Measurements from ENCODE around the gene TFCP2L1. TPM values are rescaled to one million over a fixed set of nuclear protein-coding genes. Genes with fewer than 3 reads are reported as not detected.

TFCP2L1 gene
- total and polyA plus RNA-seq, 2 donors (not counting 3 experiments of a cell fraction or from before 2014, with no cell fraction given) = not detected

DNA sequence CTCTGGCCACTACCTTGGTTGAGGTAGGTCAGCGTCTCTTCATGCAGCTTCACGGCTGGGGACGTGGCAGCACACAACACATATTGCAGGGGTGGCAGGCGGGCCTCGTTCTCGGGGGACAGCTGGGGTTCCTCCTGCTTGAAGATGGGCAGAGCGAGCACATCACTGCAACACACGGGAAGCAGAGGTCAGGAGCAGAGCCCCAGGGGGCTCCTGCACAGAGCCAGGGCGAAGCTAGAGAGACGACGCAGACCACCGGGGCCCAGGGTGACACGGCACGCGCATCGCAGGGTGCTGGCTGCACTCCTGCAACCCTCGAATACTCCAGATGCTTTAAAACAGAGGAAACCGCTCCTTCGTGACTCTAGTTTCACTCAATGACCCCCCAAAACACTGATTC, 3.9 kb downstream of the TFCP2L1 start:
- no peaks in the 10 kb centered on the region for H3K79me2 ChIP-seq (ENCODE audit: control insufficient read depth, insufficient read depth, low read length)
- FAIRE-seq = no peak
- POLR2A ChIA-PET = no interaction called here

DNA sequence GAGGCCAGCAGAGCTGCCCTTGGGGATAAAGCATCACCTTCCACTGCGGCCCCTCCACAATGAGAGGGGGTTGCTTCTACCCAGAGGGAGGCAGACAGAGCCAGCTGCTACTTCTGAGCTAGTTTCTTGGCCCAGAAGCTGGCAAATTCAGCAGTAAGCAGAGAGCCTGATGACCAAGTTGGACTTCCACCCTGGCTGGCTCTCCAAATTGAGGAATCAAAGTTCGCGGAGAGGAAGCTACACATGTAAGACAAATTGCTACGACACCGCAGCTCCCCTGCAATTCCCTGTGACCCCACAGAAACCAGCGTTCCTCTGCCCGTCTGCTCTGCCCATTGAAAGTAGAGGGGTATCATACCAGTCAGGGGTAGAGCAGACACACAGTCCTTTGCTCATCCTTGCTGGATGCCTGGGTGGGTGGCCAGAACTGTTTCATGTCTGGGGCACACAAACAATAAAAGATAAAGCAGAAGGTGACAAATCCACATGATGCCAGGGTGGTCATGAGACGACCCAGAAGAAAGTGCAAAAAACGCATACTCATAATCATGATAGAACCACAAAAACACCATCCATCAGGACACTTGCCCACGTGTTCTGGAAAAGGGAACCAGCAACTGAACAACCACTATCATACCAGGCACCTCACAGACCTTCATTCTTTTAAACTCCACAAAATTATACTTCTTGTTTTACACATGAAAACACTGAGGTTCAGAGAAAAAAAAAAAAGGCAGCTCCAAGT, 5.4 kb downstream of the TFCP2L1 start:
- peaks cover 19 to 20% of the 10 kb centered on the region in 2 experiments for H3K27me3 ChIP-seq (ENCODE audit: control insufficient read depth in 2 of 2, insufficient read depth in 2 of 2, low read length in 2 of 2)
- no peak overlapping the region for H3K27ac ChIP-seq (ENCODE audit: insufficient read depth, low read depth, low read length)
- H3K36me3 ChIP-seq (ENCODE audit: control insufficient read depth in 2 of 2, extremely low read depth in 1 of 2, insufficient read depth in 2 of 2, low read length in 2 of 2) = no peaks in the 10 kb centered on the region
- H2AFZ ChIP-seq (ENCODE audit: low read depth, low read length) = no peak overlapping the region
- no TSS peak for BruUV-seq (replicated peaks)
- H3K79me2 ChIP-seq (ENCODE audit: control insufficient read depth, insufficient read depth, low read length) = no peaks in the 10 kb centered on the region
- H4K20me1 ChIP-seq (replicated peaks; ENCODE audit: control insufficient read depth, extremely low read depth, insufficient read depth, low read length) = no peaks in the 10 kb centered on the region
- H3K9me3 ChIP-seq (replicated peaks; ENCODE audit: control insufficient read depth, insufficient read depth, low read length) = no peaks in the 10 kb centered on the region
- POLR2A ChIA-PET = no interaction called here
- dilution Hi-C loops (cut with MboI; ENCODE audit: extremely low pct_ligation_motif_present, low sequenced_read_pairs) (no loop called here), intact Hi-C loops (cut with micrococcal nuclease) (no loop called here)
- CTCF ChIA-PET = interaction anchor here (1.5 kb wide), 1 partner anchor 8 kb away, joined by 3 read pairs; no protein-coding TSS in a partner anchor
- H3K4me3 ChIP-seq (replicated peaks in 1 of 3; ENCODE audit: insufficient read depth in 1 of 3, low read depth in 1 of 3, low read length in 3 of 3) = no peak overlapping the region
- TF ChIP-seq FOS (IDR thresholded peaks at IDR 0.05; ENCODE audit: borderline replicate concordance, insufficient read depth, low read length) (no peak), MYC (IDR thresholded peaks at IDR 0.05; ENCODE audit: low read depth, low read length) (no peak), POLR2A (IDR thresholded peaks at IDR 0.05; ENCODE audit: low read depth, low read length) (no peak), JUN (IDR thresholded peaks at IDR 0.05; ENCODE audit: borderline replicate concordance, insufficient read depth, insufficient read length, low read depth) (no peak), EZH2 (IDR thresholded peaks at IDR 0.05; ENCODE audit: borderline replicate concordance, low read depth, low read length, severe bottlenecking) (no peak), GATA2 (IDR thresholded peaks at IDR 0.05; ENCODE audit: insufficient read depth, insufficient read length, low read depth, low read length) (no peak), POLR2AphosphoS5 (IDR thresholded peaks at IDR 0.05; ENCODE audit: insufficient read depth, low read depth, low read length) (no peak)
- TF ChIP-seq, protein P1, sequence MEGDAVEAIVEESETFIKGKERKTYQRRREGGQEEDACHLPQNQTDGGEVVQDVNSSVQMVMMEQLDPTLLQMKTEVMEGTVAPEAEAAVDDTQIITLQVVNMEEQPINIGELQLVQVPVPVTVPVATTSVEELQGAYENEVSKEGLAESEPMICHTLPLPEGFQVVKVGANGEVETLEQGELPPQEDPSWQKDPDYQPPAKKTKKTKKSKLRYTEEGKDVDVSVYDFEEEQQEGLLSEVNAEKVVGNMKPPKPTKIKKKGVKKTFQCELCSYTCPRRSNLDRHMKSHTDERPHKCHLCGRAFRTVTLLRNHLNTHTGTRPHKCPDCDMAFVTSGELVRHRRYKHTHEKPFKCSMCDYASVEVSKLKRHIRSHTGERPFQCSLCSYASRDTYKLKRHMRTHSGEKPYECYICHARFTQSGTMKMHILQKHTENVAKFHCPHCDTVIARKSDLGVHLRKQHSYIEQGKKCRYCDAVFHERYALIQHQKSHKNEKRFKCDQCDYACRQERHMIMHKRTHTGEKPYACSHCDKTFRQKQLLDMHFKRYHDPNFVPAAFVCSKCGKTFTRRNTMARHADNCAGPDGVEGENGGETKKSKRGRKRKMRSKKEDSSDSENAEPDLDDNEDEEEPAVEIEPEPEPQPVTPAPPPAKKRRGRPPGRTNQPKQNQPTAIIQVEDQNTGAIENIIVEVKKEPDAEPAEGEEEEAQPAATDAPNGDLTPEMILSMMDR (IDR thresholded peaks at IDR 0.05; ENCODE audit: extremely low read depth in 1 of 2, insufficient read depth in 1 of 2, low read depth in 1 of 2, low read length in 2 of 2) = no peak
- TF ChIP-seq, protein P2, sequence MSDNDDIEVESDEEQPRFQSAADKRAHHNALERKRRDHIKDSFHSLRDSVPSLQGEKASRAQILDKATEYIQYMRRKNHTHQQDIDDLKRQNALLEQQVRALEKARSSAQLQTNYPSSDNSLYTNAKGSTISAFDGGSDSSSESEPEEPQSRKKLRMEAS (IDR thresholded peaks at IDR 0.05; ENCODE audit: insufficient read depth, insufficient read length) = no peak
- no peaks in the 10 kb centered on the region for H3K9me1 ChIP-seq (replicated peaks; ENCODE audit: control insufficient read depth, extremely low read depth, insufficient read depth, low read length)
- DNase-seq (ENCODE audit: low read depth, low spot score) (no peak), FAIRE-seq (no peak)
- H3K4me1 ChIP-seq (ENCODE audit: control insufficient read depth, extremely low read depth, insufficient read depth, low read length) = no peaks in the 10 kb centered on the region
- H3K9ac ChIP-seq (replicated peaks; ENCODE audit: extremely low read depth, insufficient read depth, low read length) = no peak overlapping the region
- H3K4me2 ChIP-seq (ENCODE audit: insufficient read depth, low read length) = no peak overlapping the region

More for the DNA sequence above, 3.9 kb downstream of the TFCP2L1 start:
- CTCF ChIA-PET = interaction anchor here (1.5 kb wide), 1 partner anchor 10 kb away, joined by 3 read pairs; no protein-coding TSS in a partner anchor
- no peaks in the 10 kb centered on the region for H4K20me1 ChIP-seq (replicated peaks; ENCODE audit: control insufficient read depth, extremely low read depth, insufficient read depth, low read length)
- H3K9ac ChIP-seq (replicated peaks; ENCODE audit: extremely low read depth, insufficient read depth, low read length) = no peak overlapping the region
- no peak overlapping the region for H2AFZ ChIP-seq (ENCODE audit: low read depth, low read length)
- dilution Hi-C loops (cut with MboI; ENCODE audit: extremely low pct_ligation_motif_present, low sequenced_read_pairs) = no loop called here
- H3K4me3 ChIP-seq (replicated peaks in 1 of 3; ENCODE audit: insufficient read depth in 1 of 3, low read depth in 1 of 3, low read length in 3 of 3) = no peak overlapping the region
- no peaks in the 10 kb centered on the region for H3K9me3 ChIP-seq (replicated peaks; ENCODE audit: control insufficient read depth, insufficient read depth, low read length)
- intact Hi-C loops (cut with micrococcal nuclease) = no loop called here
- H3K36me3 ChIP-seq (ENCODE audit: control insufficient read depth in 2 of 2, extremely low read depth in 1 of 2, insufficient read depth in 2 of 2, low read length in 2 of 2) = no peaks in the 10 kb centered on the region
- no peak for TF ChIP-seq POLR2AphosphoS5 (IDR thresholded peaks at IDR 0.05; ENCODE audit: insufficient read depth, low read depth, low read length)
- TF ChIP-seq GATA2 (IDR thresholded peaks at IDR 0.05; ENCODE audit: insufficient read depth, insufficient read length, low read depth, low read length) = no peak
- TF ChIP-seq EZH2 (IDR thresholded peaks at IDR 0.05; ENCODE audit: borderline replicate concordance, low read depth, low read length, severe bottlenecking) = no peak
- TF ChIP-seq FOS (IDR thresholded peaks at IDR 0.05; ENCODE audit: borderline replicate concordance, insufficient read depth, low read length) = no peak
- no peak for TF ChIP-seq POLR2A (IDR thresholded peaks at IDR 0.05; ENCODE audit: low read depth, low read length)
- no peak for TF ChIP-seq JUN (IDR thresholded peaks at IDR 0.05; ENCODE audit: borderline replicate concordance, insufficient read depth, insufficient read length, low read depth)
- TF ChIP-seq, protein P2 (IDR thresholded peaks at IDR 0.05; ENCODE audit: insufficient read depth, insufficient read length) = no peak
- no peak for DNase-seq (ENCODE audit: low read depth, low spot score)
- H3K27me3 ChIP-seq (ENCODE audit: control insufficient read depth in 2 of 2, insufficient read depth in 2 of 2, low read length in 2 of 2) = peaks cover 23 to 31% of the 10 kb centered on the region in 2 experiments
- no peaks in the 10 kb centered on the region for H3K9me1 ChIP-seq (replicated peaks; ENCODE audit: control insufficient read depth, extremely low read depth, insufficient read depth, low read length)
- no peak overlapping the region for H3K27ac ChIP-seq (ENCODE audit: insufficient read depth, low read depth, low read length)
- H3K4me2 ChIP-seq (ENCODE audit: insufficient read depth, low read length) = no peak overlapping the region
- BruUV-seq (replicated peaks) = no TSS peak
- H3K4me1 ChIP-seq (ENCODE audit: control insufficient read depth, extremely low read depth, insufficient read depth, low read length) = no peaks in the 10 kb centered on the region

Measured in endothelial cell of umbilical vein (primary cell).